CD14-positive monocyte (primary cell): ENCODE data around the gene NTRK3. TPM values are rescaled to one million over a fixed set of nuclear protein-coding genes. Genes with fewer than 3 reads are reported as not detected.

Experiments
- DNase-seq, 3 donors: peaks; one replicate each; pipeline ENCODE4 v3.0.0-alpha.2; 2011 to 2022
- H2AFZ ChIP-seq: 2 replicates; pipeline ENCODE4 v1.6.0; 2012; ENCODE audit warnings: mild to moderate bottlenecking, low read depth, low read length, inconsistent platforms; ENCODE audit not compliant: insufficient read depth, poor library complexity, severe bottlenecking
- H3K27ac ChIP-seq, 2 donors: 1 replicate in 1 of 2; 2 replicates in 1 of 2; pipeline ENCODE4 v1.5.1; 2012 to 2013; ENCODE audit warnings: low read length in 2 of 2, control low read depth in 1 of 2, inconsistent platforms in 1 of 2, low read depth in 1 of 2, mild to moderate bottlenecking in 1 of 2
- H3K27me3 ChIP-seq, 2 donors: one replicate each; pipeline versions ENCODE4 v1.6.0 to v1.6.1; 2011 to 2013; ENCODE audit warnings: low read length in 2 of 2; ENCODE audit not compliant: control insufficient read depth in 2 of 2, insufficient read depth in 2 of 2
- H3K36me3 ChIP-seq, 2 donors: replicated peaks in 1 of 2; 1 replicate in 1 of 2; 2 replicates in 1 of 2; pipeline versions ENCODE4 v1.5.1 to v1.6.1; 2012 to 2013; ENCODE audit warnings: low read length in 2 of 2, control low read depth in 1 of 2, inconsistent platforms in 1 of 2, mild to moderate bottlenecking in 1 of 2; ENCODE audit not compliant: insufficient read depth in 2 of 2, control insufficient read depth in 1 of 2
- H3K4me1 ChIP-seq, 2 donors: 1 replicate in 1 of 2; 2 replicates in 1 of 2; pipeline versions ENCODE4 v1.5.1 to v1.6.1; 2012 to 2013; ENCODE audit warnings: low read length in 2 of 2, control low read depth in 1 of 2, inconsistent platforms in 1 of 2, mild to moderate bottlenecking in 1 of 2, moderate library complexity in 1 of 2; ENCODE audit not compliant: insufficient read depth in 2 of 2, control insufficient read depth in 1 of 2
- H3K4me2 ChIP-seq: replicated peaks from 2 replicates; pipeline ENCODE3; 2012; ENCODE audit warnings: low read length, moderate library complexity, mild to moderate bottlenecking; ENCODE audit not compliant: poor library complexity, severe bottlenecking; ENCODE audit errors: extremely low read depth
- H3K4me3 ChIP-seq, 3 experiments: fragments of 200-600 bp in 1 of 3; sonication (generic) in 1 of 3; replicated peaks in 1 of 3; 1 replicate in 2 of 3; 2 replicates in 1 of 3; pipeline ENCODE4 v1.5.1; 2011 to 2013; ENCODE audit warnings: low read length in 3 of 3, mild to moderate bottlenecking in 3 of 3, control low read depth in 2 of 3, low read depth in 2 of 3, inconsistent platforms in 1 of 3, moderate library complexity in 1 of 3
- H3K79me2 ChIP-seq: 2 replicates; pipeline ENCODE4 v1.6.0; 2012; ENCODE audit warnings: mild to moderate bottlenecking, control low read depth, inconsistent platforms, low read length, moderate library complexity; ENCODE audit not compliant: insufficient read depth
- H3K9ac ChIP-seq: 2 replicates; pipeline ENCODE4 v1.6.0; 2017; ENCODE audit warnings: low read length, mild to moderate bottlenecking; ENCODE audit not compliant: insufficient read depth, poor library complexity, severe bottlenecking
- H3K9me3 ChIP-seq, 2 donors: replicated peaks in 1 of 2; 1 replicate in 1 of 2; 2 replicates in 1 of 2; pipeline versions ENCODE4 v1.5.1 to v1.6.1; 2012 to 2013; ENCODE audit warnings: low read length in 2 of 2, control low read depth in 1 of 2; ENCODE audit not compliant: control insufficient read depth in 1 of 2, insufficient read depth in 1 of 2
- H4K20me1 ChIP-seq: 2 replicates; pipeline ENCODE4 v1.6.0; 2012; ENCODE audit warnings: mild to moderate bottlenecking, low read length, control low read depth, moderate library complexity; ENCODE audit not compliant: insufficient read depth
- H3K27ac Mint-ChIP-seq, 7 donors: one replicate each; pipeline ENCODE4 v1.8.0; 2020; ENCODE audit warnings: mild to moderate bottlenecking in 7 of 7, mixed read lengths in 7 of 7, moderate library complexity in 6 of 7, inconsistent platforms in 2 of 7
- H3K27me3 Mint-ChIP-seq, 3 donors: one replicate each; pipeline ENCODE4 v1.8.0; 2021 to 2022; ENCODE audit warnings: low read depth in 3 of 3, mild to moderate bottlenecking in 3 of 3, mixed read lengths in 3 of 3, moderate library complexity in 3 of 3, inconsistent platforms in 1 of 3
- H3K36me3 Mint-ChIP-seq, 2 donors: one replicate each; pipeline ENCODE4 v1.8.0; 2020; ENCODE audit warnings: mixed read lengths in 2 of 2, inconsistent platforms in 1 of 2, mild to moderate bottlenecking in 1 of 2
- H3K4me1 Mint-ChIP-seq: one replicate; pipeline ENCODE4 v1.8.0; 2020; ENCODE audit warnings: mild to moderate bottlenecking, mixed read lengths
- H3K4me3 Mint-ChIP-seq, 2 donors: one replicate each; pipeline ENCODE4 v1.8.0; 2020; ENCODE audit warnings: mild to moderate bottlenecking in 2 of 2, mixed read lengths in 2 of 2, moderate library complexity in 1 of 2
- H3K9me3 Mint-ChIP-seq, 7 donors: one replicate each; pipeline ENCODE4 v1.8.0; 2020 to 2022; ENCODE audit warnings: mixed read lengths in 7 of 7, mild to moderate bottlenecking in 6 of 7, moderate library complexity in 6 of 7, inconsistent platforms in 2 of 7
- WGBS: methylation state at CpG from one replicate; pipeline ENCODE4 v1.1.5; 2013; ENCODE audit warnings: missing lambda C conversion rate; ENCODE audit not compliant: insufficient coverage; 5-methylcytosine and 5-hydroxymethylcytosine counted together
- intact Hi-C, 2 donors: fragments of 100-400 bp; cut with micrococcal nuclease; formaldehyde crosslinking; loops; one replicate each; pipeline versions ENCODE4 v1.15.0 to v1.15.1; 2023
- polyA plus RNA-seq, 3 donors: library from polyadenylated mRNA; depleted of rRNA in 1 of 3; unstranded in 2 of 3; stranded (reverse) in 1 of 3; fragments of 300-500 nt in 2 of 3; fragments of >200 nt in 1 of 3; fragmentation: Illumina TruSeq in 2 of 3; gene quantifications; 1 replicate in 2 of 3; 2 replicates in 1 of 3; pipeline ENCODE4 v1.2.3, GENCODE V29; 2012 to 2021
- TF ChIP-seq, protein P1 (sequence below): fragments of 200-600 bp; IDR thresholded peaks from one replicate; pipeline ENCODE4 v1.8.0; 2022; ENCODE audit warnings: antibody characterized with exemption, mild to moderate bottlenecking

Gene NTRK3
- polyA plus RNA-seq, 3 donors: not detected

GRCh38 chr15:88239594-88239993 lies 16.9 kb downstream of the NTRK3 start:
- no peak overlapping the region for H3K4me3 ChIP-seq
- Mint-ChIP-seq H3K4me3 (no peak overlapping the region), H3K9me3 (peaks cover 0 to 4% (median 0%) of the 10 kb centered on the region in 7 donors), H3K36me3 (no peaks in the 10 kb centered on the region), H3K27me3 (peaks cover 0 to 4% (median 4%) of the 10 kb centered on the region in 3 donors), H3K27ac (no peak overlapping the region), H3K4me1 (no peaks in the 10 kb centered on the region)
- no peaks in the 10 kb centered on the region for H3K9me3 ChIP-seq
- H2AFZ ChIP-seq: no peak overlapping the region
- H3K27ac ChIP-seq: no peak overlapping the region
- DNase-seq: no peak
- WGBS: 90% methylated on average over 9 of the region's 9 CpGs
- intact Hi-C loops: no loop called here
- TF ChIP-seq, protein P1, sequence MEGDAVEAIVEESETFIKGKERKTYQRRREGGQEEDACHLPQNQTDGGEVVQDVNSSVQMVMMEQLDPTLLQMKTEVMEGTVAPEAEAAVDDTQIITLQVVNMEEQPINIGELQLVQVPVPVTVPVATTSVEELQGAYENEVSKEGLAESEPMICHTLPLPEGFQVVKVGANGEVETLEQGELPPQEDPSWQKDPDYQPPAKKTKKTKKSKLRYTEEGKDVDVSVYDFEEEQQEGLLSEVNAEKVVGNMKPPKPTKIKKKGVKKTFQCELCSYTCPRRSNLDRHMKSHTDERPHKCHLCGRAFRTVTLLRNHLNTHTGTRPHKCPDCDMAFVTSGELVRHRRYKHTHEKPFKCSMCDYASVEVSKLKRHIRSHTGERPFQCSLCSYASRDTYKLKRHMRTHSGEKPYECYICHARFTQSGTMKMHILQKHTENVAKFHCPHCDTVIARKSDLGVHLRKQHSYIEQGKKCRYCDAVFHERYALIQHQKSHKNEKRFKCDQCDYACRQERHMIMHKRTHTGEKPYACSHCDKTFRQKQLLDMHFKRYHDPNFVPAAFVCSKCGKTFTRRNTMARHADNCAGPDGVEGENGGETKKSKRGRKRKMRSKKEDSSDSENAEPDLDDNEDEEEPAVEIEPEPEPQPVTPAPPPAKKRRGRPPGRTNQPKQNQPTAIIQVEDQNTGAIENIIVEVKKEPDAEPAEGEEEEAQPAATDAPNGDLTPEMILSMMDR: no peak
- no peaks in the 10 kb centered on the region for H3K27me3 ChIP-seq
- no peak overlapping the region for H3K9ac ChIP-seq
- no peaks in the 10 kb centered on the region for H3K79me2 ChIP-seq
- no peaks in the 10 kb centered on the region for H4K20me1 ChIP-seq
- H3K36me3 ChIP-seq: no peaks in the 10 kb centered on the region
- H3K4me1 ChIP-seq: no peaks in the 10 kb centered on the region
- no peak overlapping the region for H3K4me2 ChIP-seq

GRCh38 chr15:88238618-88239430 lies 17.7 kb downstream of the NTRK3 start:
- H3K4me2 ChIP-seq: no peak overlapping the region
- H3K9me3 Mint-ChIP-seq: peaks cover 0 to 4% (median 0%) of the 10 kb centered on the region in 7 donors

More at GRCh38 chr15:88238618-88239430, 17.7 kb downstream of the NTRK3 start:
- Histone ChIP-seq H3K4me1 (no peaks in the 10 kb centered on the region), H3K27me3 (no peaks in the 10 kb centered on the region), H3K4me3 (no peak overlapping the region), H3K36me3 (no peaks in the 10 kb centered on the region), H4K20me1 (no peaks in the 10 kb centered on the region), H3K9ac (no peak overlapping the region), H2AFZ (no peak overlapping the region), H3K79me2 (no peaks in the 10 kb centered on the region), H3K27ac (no peak overlapping the region), H3K9me3 (no peaks in the 10 kb centered on the region)
- no peak for DNase-seq
- Mint-ChIP-seq H3K4me1 (no peaks in the 10 kb centered on the region), H3K27ac (no peak overlapping the region), H3K27me3 (peaks cover 0 to 6% (median 4%) of the 10 kb centered on the region in 3 donors), H3K4me3 (no peak overlapping the region), H3K36me3 (no peaks in the 10 kb centered on the region)
- intact Hi-C loops: no loop called here
- WGBS: 78% methylated on average over 7 of the region's 8 CpGs
- TF ChIP-seq, protein P1: no peak
